Measurements from ENCODE around the gene LMCD1.

DNA sequence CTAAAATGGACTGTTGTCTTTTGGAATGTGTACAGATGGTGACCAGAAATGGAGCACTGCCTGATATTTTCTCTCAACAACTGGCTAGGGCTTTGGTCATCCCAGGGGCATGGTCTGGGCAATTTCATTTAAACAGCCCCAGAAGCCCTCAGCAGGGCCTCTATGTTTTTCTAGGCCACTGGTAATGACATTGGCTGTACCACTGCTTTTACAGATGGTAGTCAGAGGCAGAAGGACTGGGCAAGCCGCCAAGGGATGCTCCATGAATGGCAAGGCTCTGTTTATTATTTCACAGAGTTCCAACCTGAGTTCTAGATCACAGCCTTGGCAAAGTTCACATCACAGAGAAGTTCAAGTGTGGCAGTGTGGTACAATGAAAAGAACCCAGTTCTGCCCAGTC, 37.0 kb upstream of the LMCD1 start:
- TF ChIP-seq EP300 (IDR thresholded peaks at IDR 0.05): no peak
- TF ChIP-seq, protein P1, sequence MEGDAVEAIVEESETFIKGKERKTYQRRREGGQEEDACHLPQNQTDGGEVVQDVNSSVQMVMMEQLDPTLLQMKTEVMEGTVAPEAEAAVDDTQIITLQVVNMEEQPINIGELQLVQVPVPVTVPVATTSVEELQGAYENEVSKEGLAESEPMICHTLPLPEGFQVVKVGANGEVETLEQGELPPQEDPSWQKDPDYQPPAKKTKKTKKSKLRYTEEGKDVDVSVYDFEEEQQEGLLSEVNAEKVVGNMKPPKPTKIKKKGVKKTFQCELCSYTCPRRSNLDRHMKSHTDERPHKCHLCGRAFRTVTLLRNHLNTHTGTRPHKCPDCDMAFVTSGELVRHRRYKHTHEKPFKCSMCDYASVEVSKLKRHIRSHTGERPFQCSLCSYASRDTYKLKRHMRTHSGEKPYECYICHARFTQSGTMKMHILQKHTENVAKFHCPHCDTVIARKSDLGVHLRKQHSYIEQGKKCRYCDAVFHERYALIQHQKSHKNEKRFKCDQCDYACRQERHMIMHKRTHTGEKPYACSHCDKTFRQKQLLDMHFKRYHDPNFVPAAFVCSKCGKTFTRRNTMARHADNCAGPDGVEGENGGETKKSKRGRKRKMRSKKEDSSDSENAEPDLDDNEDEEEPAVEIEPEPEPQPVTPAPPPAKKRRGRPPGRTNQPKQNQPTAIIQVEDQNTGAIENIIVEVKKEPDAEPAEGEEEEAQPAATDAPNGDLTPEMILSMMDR (IDR thresholded peaks at IDR 0.05): no peak
